Activated CD4-positive, alpha-beta T cell treated with anti-CD3 and anti-CD28 coated beads, Interleukin-2, amount 50 U/mL, for 1 hour (primary cell): ENCODE measurements around the gene RIC3.

Source experiments
- DNase-seq: peaks from one replicate; pipeline ENCODE4 v3.0.0-alpha.2; 2020

RIC3 gene

GRCh38 chr11:8086001-8086479 lies 82.8 kb downstream of the RIC3 start:
- no peak for DNase-seq

DNA sequence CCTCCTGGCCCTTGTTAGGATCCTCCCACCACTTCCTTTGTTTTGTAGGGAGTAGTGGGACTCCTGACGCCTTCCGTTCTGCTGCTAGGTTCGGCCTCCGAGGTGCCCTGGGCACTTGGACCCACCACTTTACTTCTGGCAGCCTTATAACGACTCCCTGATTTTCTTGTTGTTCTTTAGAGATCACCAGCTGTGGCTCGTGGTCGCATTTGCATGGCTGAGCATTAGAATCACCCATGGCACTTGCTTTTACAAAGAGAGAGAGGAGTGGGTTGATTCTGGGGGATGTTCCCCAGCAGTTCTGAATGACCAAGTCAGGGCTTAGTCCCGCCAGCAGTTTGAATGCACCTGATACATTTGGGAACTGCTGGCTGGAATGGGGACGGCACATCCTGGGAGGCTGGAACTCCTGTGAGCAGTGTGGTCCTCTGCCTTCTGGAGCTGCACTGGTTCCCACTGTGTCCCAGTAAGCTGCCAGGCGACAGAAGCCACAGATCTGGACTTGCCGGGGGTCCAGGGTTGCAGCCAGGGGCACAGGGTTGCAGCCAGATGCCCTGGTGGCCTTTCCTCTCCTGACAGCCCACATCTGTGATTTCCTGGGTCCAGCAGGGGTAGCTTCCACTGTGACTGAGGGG lies 83.7 kb downstream of the RIC3 start:
- DNase-seq = no peak

DNA sequence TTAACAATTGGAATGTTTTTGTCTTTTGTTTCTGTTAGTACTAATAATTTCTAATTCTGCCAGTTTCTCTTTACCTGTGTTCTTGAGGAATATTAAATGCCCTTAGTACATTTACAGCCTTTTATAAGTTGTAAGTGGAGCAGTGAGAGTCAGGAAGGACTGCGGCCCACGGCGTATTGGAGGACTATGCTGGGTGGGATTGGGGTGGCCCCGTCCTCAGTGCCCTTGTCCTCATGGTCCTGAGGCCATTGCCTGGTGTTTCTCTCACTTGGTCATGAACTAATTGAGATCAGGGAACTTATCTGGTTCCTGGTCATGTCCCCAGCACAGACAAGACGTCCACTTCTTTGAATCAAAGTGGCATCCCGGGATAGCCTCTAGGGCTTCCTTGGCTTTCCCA lies 84.5 kb downstream of the RIC3 start:
- no peak for DNase-seq

- no peak for DNase-seq
Observed at GRCh38 chr11:8083871-8084281, 84.9 kb downstream of the RIC3 start.

GRCh38 chr11:8083088-8083395 lies 85.8 kb downstream of the RIC3 start:
- no peak for DNase-seq

DNA sequence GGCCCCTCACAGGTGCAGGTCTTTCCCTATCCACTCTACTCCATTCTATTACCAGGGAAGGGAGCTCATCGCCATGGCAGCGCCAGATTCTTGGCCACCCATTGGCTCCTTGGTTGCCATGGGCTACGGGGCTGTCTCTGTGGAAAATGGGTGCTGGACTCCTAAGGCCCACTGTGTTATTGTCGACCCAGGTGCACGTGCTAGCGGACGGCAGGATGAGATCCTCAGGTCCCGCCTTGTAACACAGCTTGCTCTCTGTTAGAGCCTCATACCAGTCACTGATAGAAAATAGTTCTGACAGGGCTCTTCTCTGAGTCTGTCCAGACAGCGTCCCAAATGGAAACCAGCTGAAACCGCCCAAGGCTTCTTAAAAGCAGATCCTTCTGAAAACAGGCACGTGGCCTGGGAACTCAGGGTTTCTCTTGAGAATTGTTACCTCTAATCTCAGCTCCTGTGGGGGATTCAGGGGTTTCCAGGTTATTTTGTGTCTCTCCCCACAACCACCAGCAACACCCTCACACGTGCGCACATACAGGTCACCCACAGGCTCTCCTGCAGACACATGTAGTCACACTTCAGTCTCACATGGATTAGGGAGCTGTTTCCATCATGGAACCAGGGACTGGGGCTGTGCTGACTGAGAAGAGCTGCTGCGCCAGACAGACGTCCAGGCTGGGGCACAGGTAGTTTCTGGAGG lies 86.3 kb downstream of the RIC3 start:
- DNase-seq = no peak

GRCh38 chr11:8081591-8082250 lies 87.1 kb downstream of the RIC3 start:
- DNase-seq = no peak

DNA sequence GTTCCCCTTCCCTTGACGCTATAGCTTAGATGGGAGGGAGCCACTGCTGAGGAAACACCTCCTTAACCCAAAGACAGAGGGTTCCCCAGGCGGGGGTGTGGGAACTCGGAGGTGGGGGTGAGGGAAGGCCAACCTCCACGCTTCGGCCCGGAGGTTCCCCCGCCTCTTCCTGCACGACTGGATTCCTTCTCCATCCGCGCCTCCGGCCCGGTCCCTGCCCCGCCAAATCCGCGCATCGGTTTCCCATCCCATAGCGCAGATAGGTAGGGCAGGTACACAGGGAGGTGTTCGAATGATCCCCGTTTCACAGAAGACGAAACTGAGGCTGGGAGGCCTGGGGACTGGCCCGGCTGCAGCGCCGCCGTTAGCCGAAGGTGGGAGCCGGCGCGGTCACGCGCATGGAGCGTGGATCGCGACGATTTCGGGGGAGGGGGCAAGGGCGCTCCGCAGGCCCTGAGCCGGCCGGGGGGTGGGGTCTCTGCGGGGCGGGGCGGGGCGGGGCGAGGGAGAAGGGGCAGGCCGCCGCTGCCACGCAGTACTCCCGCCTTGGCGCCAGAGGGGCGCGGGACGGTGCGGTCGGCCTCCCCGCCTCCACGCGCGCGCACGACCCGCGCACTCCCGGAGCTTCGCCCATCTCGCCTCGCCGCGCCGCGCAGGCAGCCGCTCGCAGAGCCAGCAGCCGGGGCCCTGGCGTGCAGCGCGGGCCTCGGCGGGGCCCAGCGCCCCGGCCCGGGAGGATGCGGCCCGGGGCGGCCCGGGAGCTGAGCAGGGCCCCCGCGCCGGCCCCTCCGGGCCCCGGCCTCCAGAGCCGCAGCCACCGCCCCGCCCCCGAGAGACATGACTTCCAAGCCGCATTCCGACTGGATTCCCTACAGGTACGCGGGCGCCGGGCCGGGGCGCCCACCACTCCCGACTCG lies 87.9 kb downstream of the RIC3 start, which contains the start of gene TUB:
Gene TUB, plus strand, starts transcription at position 538 of the 917 bp plus-strand sequence. Its CDS starts 300 bp downstream, at position 838.
- DNase-seq = no peak

- no peak for DNase-seq
Observed at GRCh38 chr11:8080069-8080670, 88.7 kb downstream of the RIC3 start.

DNA sequence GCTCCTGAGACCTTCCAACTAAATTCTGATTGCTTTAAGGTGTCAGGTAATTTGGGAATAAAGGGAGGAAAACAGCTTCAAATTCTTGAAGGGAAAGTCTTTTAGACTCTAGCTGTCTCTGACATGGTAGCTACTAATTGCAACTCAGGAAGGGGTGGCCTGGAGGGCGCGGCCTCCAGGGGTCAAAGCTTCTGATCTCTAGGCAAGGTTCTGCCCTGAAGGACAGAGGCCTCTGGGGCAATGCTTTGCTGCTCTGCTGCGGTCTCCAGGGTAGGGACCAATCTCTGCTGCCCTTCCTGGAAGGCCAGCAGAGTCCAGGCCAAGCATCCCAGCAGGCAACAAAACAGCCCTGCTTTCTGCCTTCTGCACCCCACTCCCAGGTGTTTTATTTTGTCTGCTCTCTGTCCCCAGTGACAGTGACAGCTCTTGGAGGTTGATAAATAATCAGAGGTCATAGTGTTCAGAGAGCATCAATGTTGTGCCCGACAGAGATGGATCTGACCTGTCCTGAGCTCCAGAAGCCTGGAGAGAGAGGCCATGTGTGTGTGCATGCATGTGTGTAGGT lies 89.6 kb downstream of the RIC3 start:
- no peak for DNase-seq

GRCh38 chr11:8075119-8075726 lies 93.6 kb downstream of the RIC3 start:
- no peak for DNase-seq

DNA sequence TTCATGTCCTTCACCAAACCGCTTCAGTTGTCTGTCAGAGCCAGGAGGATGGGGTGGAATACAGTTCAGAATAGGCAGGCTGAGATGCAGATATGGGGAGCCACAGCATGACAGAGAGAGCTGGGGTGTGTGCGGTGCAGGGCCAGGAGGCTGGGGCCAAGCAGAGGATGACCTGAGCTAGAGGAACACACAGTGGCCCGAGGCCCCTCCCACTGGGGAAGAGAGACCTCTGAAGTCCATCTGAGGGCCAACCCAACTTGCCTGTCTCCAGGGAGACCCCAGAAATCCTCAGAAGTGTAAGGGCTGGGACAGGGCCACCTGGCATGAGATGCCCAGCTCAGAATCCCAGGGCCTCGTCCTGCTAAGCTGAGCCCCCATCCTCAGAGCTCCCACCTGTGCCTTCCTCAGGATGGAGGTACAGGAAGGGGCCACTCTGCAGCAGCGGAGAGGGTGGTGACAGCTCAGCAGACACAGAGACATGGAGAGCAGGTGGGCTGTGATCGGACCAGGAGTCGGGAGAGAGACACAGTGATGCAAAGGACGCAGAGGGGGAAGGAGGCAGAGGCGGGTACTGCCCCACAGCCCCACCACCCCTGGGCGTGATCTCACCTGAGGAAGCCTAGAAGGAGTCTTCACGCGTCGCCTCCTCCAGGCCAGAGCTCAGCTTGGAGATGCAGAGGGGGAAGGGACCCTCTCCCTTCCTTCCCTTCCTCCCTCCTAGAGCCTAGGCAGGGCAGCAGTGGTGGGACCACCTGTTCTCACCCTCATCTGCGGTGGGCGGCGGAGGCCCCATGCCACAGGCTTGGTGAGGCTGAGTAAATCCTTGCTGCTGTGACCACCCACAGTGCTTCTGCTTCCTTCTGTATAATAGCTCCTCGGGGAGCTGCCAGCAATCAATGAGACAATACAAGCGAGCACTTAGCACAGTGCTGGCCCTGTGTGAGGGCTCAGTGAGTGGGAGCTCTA lies 96.9 kb downstream of the RIC3 start:
- DNase-seq = no peak

- DNase-seq = no peak
Observed at GRCh38 chr11:8070417-8071115, 98.3 kb downstream of the RIC3 start.

DNA sequence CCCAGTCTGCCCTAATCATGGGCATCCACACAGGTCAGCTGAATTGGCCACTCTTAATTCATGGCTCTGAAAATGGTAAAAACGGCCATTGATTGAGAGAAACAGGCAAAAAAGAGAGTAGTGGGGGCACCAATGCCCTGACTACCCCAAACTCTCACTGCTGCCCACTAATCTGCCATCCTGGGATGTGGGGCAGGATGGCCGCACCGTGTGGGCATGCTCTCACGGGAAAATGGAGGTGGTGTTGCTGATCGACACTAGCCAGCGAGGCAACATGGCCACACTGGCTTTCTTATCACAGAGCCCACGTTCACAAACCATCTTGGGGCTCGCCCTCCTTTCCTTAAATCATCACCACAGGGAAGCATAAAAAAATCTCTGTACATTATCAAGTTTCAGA lies 99.1 kb downstream of the RIC3 start:
- no peak for DNase-seq

DNA sequence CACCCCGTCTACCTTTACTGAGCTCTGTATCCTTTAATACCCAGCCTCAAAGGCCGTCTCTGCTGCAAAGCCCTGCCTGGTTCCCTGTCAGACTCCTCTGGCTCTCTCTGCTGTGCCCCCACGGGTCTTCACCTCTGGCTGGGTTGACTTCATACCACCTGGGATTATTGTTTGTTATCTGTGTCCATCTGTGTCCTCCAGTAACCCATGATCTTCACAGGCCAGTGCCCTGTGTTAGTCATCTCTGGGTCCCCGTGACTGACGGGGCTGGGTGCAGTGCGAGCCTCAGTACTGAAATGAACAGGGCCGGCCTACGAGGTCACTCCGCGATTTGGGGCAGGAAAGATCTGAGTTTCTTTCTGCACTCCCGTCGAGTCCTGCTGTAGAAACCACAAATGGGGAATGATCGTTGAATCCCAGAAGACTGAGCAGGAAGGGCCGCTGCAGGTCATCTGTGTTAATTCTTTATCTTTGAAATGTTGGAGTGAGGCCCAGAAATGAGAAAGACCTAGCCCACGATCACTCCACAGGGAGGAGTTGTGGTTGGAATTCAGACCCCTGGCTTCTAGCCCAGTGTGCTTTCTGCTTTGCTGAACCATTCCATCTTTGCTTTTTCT lies 100.1 kb downstream of the RIC3 start:
- no peak for DNase-seq

DNA sequence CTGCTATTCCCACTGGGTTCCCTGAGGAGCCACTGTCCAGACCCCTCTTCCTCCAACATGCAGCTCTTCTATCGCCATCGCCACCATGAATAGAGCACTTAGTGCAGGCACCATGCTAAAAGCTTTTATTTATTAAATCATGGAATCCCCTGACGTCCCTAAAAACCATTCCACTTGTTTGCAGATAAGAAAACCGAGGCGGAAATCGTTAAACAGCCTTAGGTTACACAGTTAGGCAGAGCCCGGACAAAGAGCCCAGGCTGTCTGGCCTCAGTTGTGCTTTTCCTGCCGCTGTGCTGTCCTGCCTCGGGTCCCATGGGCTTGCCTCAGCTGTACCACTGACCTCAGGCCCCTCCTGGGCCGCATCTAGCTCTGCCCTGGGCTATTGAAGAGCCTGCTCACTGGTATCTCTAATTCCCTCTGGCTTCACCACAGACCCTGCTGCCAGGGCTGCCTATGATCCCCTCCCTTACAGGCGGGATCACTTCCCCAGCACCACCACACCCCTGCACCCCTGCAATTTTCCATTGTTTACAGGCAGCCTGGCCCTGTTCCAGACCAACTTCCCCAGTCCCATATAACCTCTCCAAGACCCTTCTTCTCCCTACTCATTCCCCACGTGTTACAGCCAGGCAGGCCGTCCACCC lies 100.8 kb downstream of the RIC3 start:
- no peak for DNase-seq

DNA sequence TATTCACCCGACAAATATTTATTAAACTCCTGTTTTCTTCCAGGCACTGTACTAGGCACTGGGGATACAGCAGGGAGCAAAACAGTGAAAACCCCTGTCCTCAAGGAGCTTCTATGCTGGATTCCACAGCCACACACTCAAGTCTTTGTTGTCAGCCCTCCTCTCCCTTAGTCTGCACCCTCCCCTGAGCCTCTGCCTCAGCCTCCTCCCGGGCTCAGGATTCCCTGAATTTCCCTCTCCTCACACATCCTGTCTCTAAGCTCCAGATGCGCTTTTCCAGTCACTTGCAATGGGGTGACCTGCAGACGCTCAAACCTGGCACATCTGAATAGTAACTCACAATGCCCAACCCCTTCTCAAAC lies 101.3 kb downstream of the RIC3 start:
- DNase-seq = no peak

GRCh38 chr11:8066911-8067455 lies 101.8 kb downstream of the RIC3 start:
- no peak for DNase-seq
